Measurements from ENCODE around the gene TUBA4A. TPM values are rescaled to one million over a fixed set of nuclear protein-coding genes. Genes with fewer than 3 reads are reported as not detected.

TUBA4A gene
- total and polyA plus RNA-seq, 2 of the 8 experiments (the other 6 are each of a cell fraction or from before 2014, with no cell fraction given) = 67.3 to 172 TPM

GRCh38 chr2:219294356-219295351 lies 40.9 kb upstream of the TUBA4A start (continued):
- TF ChIP-seq RBBP5 (IDR thresholded peaks at IDR 0.05; ENCODE audit: borderline replicate concordance, low read depth, low read length) (peak; percentile 99; the same call in 1 of the 2 replicates), SRF (IDR thresholded peaks at IDR 0.05; ENCODE audit: low read depth, low read length) (no peak; the same call in 1 of the 2 replicates), CBX8 (IDR thresholded peaks at IDR 0.05; ENCODE audit: borderline replicate concordance, low read depth, low read length) (no peak), SIX5 (IDR thresholded peaks at IDR 0.05; ENCODE audit: low read depth, low read length) (no peak), EP300 (IDR thresholded peaks at IDR 0.05; ENCODE audit: borderline replicate concordance in 1 of 2, low read depth in 2 of 2, low read length in 2 of 2) (no peak), TEAD4 (IDR thresholded peaks at IDR 0.05; ENCODE audit: low read depth, low read length) (peak; percentile 8; the same call in 1 of the 2 replicates), SIRT6 (IDR thresholded peaks at IDR 0.05; ENCODE audit: low read length) (no peak), POU5F1 (IDR thresholded peaks at IDR 0.05; ENCODE audit: low read depth, low read length) (no peak), EGR1 (IDR thresholded peaks at IDR 0.05; ENCODE audit: borderline replicate concordance, low read depth, low read length) (peak; percentile 89), ASH2L (IDR thresholded peaks at IDR 0.05; ENCODE audit: low read length) (peak; percentile 99), RFX5 (IDR thresholded peaks at IDR 0.05; ENCODE audit: borderline replicate concordance, low read depth, low read length) (no peak), CEBPB (IDR thresholded peaks at IDR 0.05; ENCODE audit: low read depth, low read length) (no peak; the same call in 1 of the 2 replicates), POLR2AphosphoS5 (IDR thresholded peaks at IDR 0.05; ENCODE audit: low read depth, low read length) (peak; percentile 81), GTF2F1 (IDR thresholded peaks at IDR 0.05; ENCODE audit: borderline replicate concordance, low read depth, low read length) (no peak; the same call in 1 of the 2 replicates), SP1 (IDR thresholded peaks at IDR 0.05; ENCODE audit: low read depth, low read length) (no peak), FOSL1 (IDR thresholded peaks at IDR 0.05; ENCODE audit: insufficient read depth, low read depth, low read length) (no peak), MAFK (IDR thresholded peaks at IDR 0.05; ENCODE audit: low read depth, low read length) (no peak), BACH1 (IDR thresholded peaks at IDR 0.05; ENCODE audit: low read length) (peak; percentile 81), SAP30 (IDR thresholded peaks at IDR 0.05; ENCODE audit: insufficient read depth, insufficient replicate concordance, low read length) (no peak), RAD21 (IDR thresholded peaks at IDR 0.05 in 1 of 2, conservative IDR thresholded peaks at IDR 0.05 in 1 of 2; ENCODE audit: low read depth in 2 of 2, low read length in 2 of 2) (peak; percentile 64 to 78), JUN (IDR thresholded peaks at IDR 0.05; ENCODE audit: low read depth, low read length) (no peak), RNF2 (IDR thresholded peaks at IDR 0.05; ENCODE audit: borderline replicate concordance, low read depth, low read length, missing control alignments, poor library complexity, severe bottlenecking) (peak; percentile 7), RXRA (IDR thresholded peaks at IDR 0.05; ENCODE audit: insufficient read depth, low read depth, low read length) (no peak)

Measured in H1 (cell line).